GM23338 (cell line): Measurements from ENCODE around the gene MRPL20.

Experiments used
- CREB1 ChIP-seq: fragments of 250-450 bp; sonication (Bioruptor Pico); IDR thresholded peaks from 2 replicates; pipeline ENCODE4 v1.5.0; 2020; ENCODE audit warnings: low read depth, mild to moderate bottlenecking, moderate library complexity
- CTCF ChIP-seq, 2 experiments: fragments of 200-600 bp in 1 of 2; sonication (generic) in 1 of 2; conservative IDR thresholded peaks; 2 replicates each; pipeline versions ENCODE4 v1.5.1 to v1.6.1; 2016 to 2017; ENCODE audit warnings: antibody characterized with exemption in 2 of 2, low read depth in 2 of 2, mild to moderate bottlenecking in 2 of 2, moderate library complexity in 1 of 2
- ETS1 ChIP-seq: IDR thresholded peaks from 2 replicates; pipeline ENCODE4 v1.6.1; 2016; ENCODE audit warnings: antibody characterized with exemption
- EZH2 ChIP-seq: fragments of 200-600 bp; sonication (generic); IDR thresholded peaks from one replicate; pipeline ENCODE4 v1.8.0; 2017; ENCODE audit warnings: antibody characterized with exemption, mild to moderate bottlenecking, low read depth; ENCODE audit not compliant: unreplicated experiment
- EZH2phosphoT487 ChIP-seq: fragments of 200-600 bp; sonication (generic); IDR thresholded peaks from one replicate; pipeline ENCODE4 v1.8.1; 2018; ENCODE audit warnings: antibody characterized with exemption; ENCODE audit not compliant: unreplicated experiment
- NANOG ChIP-seq: IDR thresholded peaks from 2 replicates; pipeline ENCODE4 v1.6.1; 2016; ENCODE audit warnings: antibody characterized with exemption, borderline replicate concordance
- POLR2AphosphoS5 ChIP-seq: IDR thresholded peaks from 2 replicates; pipeline ENCODE4 v1.6.1; 2016; ENCODE audit warnings: antibody characterized with exemption, low read depth
- REST ChIP-seq: IDR thresholded peaks from one replicate; pipeline ENCODE4 v1.6.1; 2018; ENCODE audit warnings: antibody characterized with exemption; ENCODE audit not compliant: unreplicated experiment
- ZNF114 ChIP-seq: fragments of 250-450 bp; sonication (Bioruptor Pico); IDR thresholded peaks from 2 replicates; pipeline ENCODE4 v1.5.0; 2020; ENCODE audit warnings: mild to moderate bottlenecking, moderate library complexity
- ZNF462 ChIP-seq: fragments of 250-450 bp; sonication (Bioruptor Pico); IDR thresholded peaks from 2 replicates; pipeline ENCODE4 v1.5.0; 2020; ENCODE audit warnings: mild to moderate bottlenecking, moderate library complexity

- TF ChIP-seq EZH2phosphoT487 (no peak), CTCF (conservative IDR thresholded peaks at IDR 0.05; ENCODE audit: low read depth in 2 of 2) (no peak), POLR2AphosphoS5 (no peak), ZNF462 (no peak), REST (no peak), EZH2 (no peak), CREB1 (CRISPR knock-in tag) (no peak), ETS1 (no peak), ZNF114 (CRISPR knock-in tag) (no peak), NANOG (no peak)
Observed at GRCh38 chr1:1365875-1366698, 41.0 kb downstream of the MRPL20 start.
